ENCODE data around the gene RPL5.
A peak's percentile ranks its signal among the peaks of the same experiment; 100 is the strongest.

The RPL5 gene

DNA sequence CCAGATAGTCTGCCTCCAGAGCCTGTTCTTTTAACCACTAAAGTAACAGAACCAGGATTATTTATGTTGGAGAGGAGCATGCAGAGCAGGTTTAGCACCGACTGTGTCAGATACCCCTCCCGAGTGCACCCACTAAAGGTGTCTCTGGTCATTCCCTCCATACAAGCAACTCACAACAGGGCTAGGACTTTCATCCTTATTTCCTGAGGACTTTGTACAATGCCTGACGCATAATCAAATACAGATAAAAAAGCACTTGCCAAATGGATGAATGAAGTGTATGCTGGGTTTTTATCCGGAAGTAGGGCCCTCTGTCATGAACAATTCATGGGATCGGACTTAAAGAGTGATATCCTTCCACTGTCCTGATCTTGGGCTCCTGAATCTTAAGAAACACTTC lies 26.0 kb downstream of the RPL5 start:
- TF ChIP-seq, protein P1, sequence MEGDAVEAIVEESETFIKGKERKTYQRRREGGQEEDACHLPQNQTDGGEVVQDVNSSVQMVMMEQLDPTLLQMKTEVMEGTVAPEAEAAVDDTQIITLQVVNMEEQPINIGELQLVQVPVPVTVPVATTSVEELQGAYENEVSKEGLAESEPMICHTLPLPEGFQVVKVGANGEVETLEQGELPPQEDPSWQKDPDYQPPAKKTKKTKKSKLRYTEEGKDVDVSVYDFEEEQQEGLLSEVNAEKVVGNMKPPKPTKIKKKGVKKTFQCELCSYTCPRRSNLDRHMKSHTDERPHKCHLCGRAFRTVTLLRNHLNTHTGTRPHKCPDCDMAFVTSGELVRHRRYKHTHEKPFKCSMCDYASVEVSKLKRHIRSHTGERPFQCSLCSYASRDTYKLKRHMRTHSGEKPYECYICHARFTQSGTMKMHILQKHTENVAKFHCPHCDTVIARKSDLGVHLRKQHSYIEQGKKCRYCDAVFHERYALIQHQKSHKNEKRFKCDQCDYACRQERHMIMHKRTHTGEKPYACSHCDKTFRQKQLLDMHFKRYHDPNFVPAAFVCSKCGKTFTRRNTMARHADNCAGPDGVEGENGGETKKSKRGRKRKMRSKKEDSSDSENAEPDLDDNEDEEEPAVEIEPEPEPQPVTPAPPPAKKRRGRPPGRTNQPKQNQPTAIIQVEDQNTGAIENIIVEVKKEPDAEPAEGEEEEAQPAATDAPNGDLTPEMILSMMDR (IDR thresholded peaks at IDR 0.05; ENCODE audit: low read depth, low read length, missing control alignments): no peak
- no peak for DNase-seq (ENCODE audit: low read depth)
- H3K4me3 ChIP-seq (ENCODE audit: low read depth, low read length): no peak overlapping the region
- in situ Hi-C loops (cut with HindIII; ENCODE audit: low sequenced_read_pairs): loop anchor here (25.0 kb wide), 1 partner anchor 154 kb away; no protein-coding TSS in a partner anchor

DNA sequence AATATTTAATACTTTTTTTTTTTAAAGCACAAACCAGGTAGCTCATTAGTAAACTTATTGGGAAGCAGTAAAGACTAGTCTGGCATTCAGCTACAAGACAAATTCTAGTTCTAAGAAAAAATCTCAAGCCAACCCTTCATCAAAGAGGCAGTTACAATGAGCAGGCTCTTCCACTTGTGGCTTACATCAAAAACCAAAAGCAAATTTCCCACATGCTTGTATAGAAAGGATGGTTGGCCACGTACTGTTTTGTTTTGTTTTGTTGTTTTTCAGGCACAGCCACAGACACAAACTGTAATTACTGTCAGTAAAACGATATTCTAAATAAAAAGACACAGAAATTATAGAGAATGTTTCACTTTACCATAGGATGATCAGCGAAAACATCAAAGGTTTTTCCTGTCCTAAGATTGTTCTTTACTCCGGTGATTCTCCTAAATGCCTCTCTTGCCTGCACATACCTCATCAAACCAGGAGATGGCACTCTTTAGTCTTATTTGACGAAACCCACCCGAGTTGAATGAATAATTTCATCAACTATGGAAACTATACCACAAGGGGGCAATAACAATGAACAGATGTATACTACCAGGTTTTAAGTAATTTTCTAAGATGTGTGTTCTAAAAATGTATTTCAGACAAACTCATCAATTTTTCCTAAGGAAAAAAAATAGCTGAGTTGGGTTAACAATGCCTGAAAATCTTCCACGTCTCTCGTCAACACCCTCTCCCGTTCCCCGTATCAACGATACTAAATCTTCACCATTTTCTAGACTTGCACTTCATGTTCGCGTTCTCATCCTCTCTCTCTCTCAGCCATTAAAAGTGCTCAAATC lies 26.9 kb downstream of the RPL5 start:
- H3K4me3 ChIP-seq (ENCODE audit: low read depth, low read length): no peak overlapping the region
- in situ Hi-C loops (cut with HindIII; ENCODE audit: low sequenced_read_pairs): loop anchor here (25.0 kb wide), 1 partner anchor 154 kb away; no protein-coding TSS in a partner anchor
- DNase-seq (ENCODE audit: low read depth): peak; percentile 74
- TF ChIP-seq, protein P1 (IDR thresholded peaks at IDR 0.05; ENCODE audit: low read depth, low read length, missing control alignments): peak; percentile 86

DNA sequence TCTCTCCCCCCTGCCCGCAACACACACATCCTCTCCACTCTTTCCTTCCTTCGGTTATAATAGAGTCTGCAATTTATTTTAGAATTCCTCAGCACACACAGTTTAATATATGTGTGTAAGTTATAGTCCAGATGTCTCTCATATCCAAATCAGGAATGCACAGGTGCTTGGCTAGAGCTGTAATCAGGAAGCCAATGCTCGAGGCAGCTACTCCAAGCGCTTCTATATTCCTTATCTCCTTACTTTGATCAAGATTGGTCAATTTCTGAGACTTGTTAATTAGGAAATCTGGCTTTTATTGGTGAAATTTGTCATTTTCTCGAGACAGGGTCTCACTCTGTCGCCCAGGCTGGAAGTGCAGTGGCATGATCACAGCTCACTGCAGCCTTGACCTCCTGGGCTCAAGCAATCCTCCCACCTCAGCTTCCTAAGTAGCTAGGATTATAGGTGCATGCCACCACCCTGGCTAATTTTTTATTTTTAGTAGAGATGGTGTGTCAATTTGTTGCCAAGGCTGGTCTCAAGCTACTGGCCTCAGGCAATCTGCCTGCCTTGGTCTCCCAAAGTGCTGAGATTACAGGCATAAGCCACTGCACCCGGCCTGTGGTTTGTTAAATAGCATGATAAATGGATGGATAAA lies 27.7 kb downstream of the RPL5 start:
- no peak for DNase-seq (ENCODE audit: low read depth)
- TF ChIP-seq, protein P1 (IDR thresholded peaks at IDR 0.05; ENCODE audit: low read depth, low read length, missing control alignments): no peak
- in situ Hi-C loops (cut with HindIII; ENCODE audit: low sequenced_read_pairs): loop anchor here (25.0 kb wide), 1 partner anchor 153 kb away; no protein-coding TSS in a partner anchor
- no peak overlapping the region for H3K4me3 ChIP-seq (ENCODE audit: low read depth, low read length)

DNA sequence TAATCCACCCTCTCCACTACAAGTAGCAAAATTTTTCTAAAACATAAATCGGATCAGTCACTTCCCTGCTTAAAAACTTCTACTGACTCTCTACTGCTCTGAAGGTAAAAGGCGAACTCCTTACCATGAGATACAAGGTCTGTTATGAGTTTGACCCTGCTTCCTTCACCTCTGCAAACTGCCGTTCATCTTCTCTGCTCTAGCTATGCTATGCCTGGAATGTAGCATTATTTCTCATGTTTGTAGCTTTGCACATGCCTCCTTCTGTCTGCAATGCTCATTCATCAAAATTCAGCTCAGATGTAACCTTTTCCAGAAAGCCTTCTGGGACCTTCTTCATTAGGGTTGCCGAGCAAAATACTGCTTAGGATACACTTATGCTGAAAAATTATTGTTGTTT lies 30.8 kb downstream of the RPL5 start:
- TF ChIP-seq, protein P1 (IDR thresholded peaks at IDR 0.05; ENCODE audit: low read depth, low read length, missing control alignments): no peak
- DNase-seq (ENCODE audit: low read depth): no peak
- H3K4me3 ChIP-seq (ENCODE audit: low read depth, low read length): no peak overlapping the region
- in situ Hi-C loops (cut with HindIII; ENCODE audit: low sequenced_read_pairs): loop anchor here (25.0 kb wide), 1 partner anchor 150 kb away; no protein-coding TSS in a partner anchor

DNA sequence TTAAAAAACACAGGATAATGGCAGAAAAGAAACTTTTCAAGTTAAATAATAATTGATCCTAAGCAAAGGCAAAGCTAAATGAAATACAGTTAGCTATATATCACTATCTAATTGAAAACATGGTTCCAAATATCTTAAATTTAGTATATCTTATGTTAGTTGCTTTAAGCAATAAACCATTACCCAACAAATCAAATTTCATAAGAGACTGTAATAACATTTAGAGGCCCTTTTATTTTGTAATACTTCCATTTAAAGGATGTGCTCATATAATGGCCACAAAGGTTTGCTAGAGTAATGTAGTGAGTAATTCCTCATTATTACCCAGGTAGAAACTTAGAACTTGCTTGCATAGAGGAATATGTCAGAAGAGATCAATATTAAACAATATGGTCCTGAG lies 32.3 kb downstream of the RPL5 start:
- in situ Hi-C loops (cut with HindIII; ENCODE audit: low sequenced_read_pairs): loop anchor here (25.0 kb wide), 1 partner anchor 148 kb away; no protein-coding TSS in a partner anchor
- no peak for DNase-seq (ENCODE audit: low read depth)
- TF ChIP-seq, protein P1 (IDR thresholded peaks at IDR 0.05; ENCODE audit: low read depth, low read length, missing control alignments): no peak
- H3K4me3 ChIP-seq (ENCODE audit: low read depth, low read length): no peak overlapping the region

DNA sequence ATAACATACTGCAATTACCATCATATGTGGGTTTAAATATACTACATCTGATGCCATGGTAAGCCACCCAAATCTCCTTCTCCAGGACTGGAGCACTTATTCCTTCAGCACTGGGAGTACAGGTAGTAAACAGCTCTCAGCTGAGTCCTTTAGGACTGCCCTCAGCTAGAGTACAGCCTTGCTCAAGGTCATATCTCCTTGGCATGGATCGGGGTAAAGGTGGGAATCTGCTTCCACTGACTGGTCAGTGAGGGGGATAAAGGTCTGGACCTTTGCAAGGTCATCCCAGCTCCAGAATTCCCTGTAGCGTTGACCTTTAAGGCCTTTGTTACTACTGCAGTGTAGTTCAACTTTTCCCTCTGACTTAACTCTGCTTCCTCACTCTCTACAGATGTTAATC lies 38.8 kb downstream of the RPL5 start:
- TF ChIP-seq, protein P1 (IDR thresholded peaks at IDR 0.05; ENCODE audit: low read depth, low read length, missing control alignments): no peak
- DNase-seq (ENCODE audit: low read depth): no peak
- in situ Hi-C loops (cut with HindIII; ENCODE audit: low sequenced_read_pairs): loop anchor here (25.0 kb wide), 1 partner anchor 142 kb away; no protein-coding TSS in a partner anchor
- no peak overlapping the region for H3K4me3 ChIP-seq (ENCODE audit: low read depth, low read length)

Measured in astrocyte of the cerebellum (primary cell).